ENCODE measurements around the gene WASF3. TPM values are rescaled to one million over a fixed set of nuclear protein-coding genes. Genes with fewer than 3 reads are reported as not detected.

WASF3 gene
- total and polyA plus RNA-seq, 2 experiments from 2014 or later, result 9.9 to 20.7 TPM

- no peak for TF ChIP-seq ZNF462 (CRISPR knock-in tag; IDR thresholded peaks at IDR 0.05)
- TF ChIP-seq NANOG (IDR thresholded peaks at IDR 0.05; ENCODE audit: borderline replicate concordance), result no peak
- no peak for TF ChIP-seq EZH2phosphoT487 (IDR thresholded peaks at IDR 0.05; ENCODE audit: unreplicated experiment)
- TF ChIP-seq CREB1 (CRISPR knock-in tag; IDR thresholded peaks at IDR 0.05; ENCODE audit: low read depth), result no peak
- TF ChIP-seq STAT1 (IDR thresholded peaks at IDR 0.05; ENCODE audit: unreplicated experiment), result no peak
- no peak for TF ChIP-seq ZNF331 (CRISPR knock-in tag; IDR thresholded peaks at IDR 0.05; ENCODE audit: low read depth)
- TF ChIP-seq JUNB (IDR thresholded peaks at IDR 0.05; ENCODE audit: unreplicated experiment), result no peak
- no peak for TF ChIP-seq CTCF (conservative IDR thresholded peaks at IDR 0.05; ENCODE audit: low read depth in 2 of 2)
- TF ChIP-seq POLR2AphosphoS5 (IDR thresholded peaks at IDR 0.05; ENCODE audit: low read depth), result no peak
- TF ChIP-seq ETS1 (IDR thresholded peaks at IDR 0.05), result no peak
These were observed 3.6 kb downstream of the WASF3 start (continued) for GRCh38 chr13:26561067-26561466.

All from GM23338 (cell line).